Measurements from ENCODE around the gene PDXK.

Gene PDXK

DNA sequence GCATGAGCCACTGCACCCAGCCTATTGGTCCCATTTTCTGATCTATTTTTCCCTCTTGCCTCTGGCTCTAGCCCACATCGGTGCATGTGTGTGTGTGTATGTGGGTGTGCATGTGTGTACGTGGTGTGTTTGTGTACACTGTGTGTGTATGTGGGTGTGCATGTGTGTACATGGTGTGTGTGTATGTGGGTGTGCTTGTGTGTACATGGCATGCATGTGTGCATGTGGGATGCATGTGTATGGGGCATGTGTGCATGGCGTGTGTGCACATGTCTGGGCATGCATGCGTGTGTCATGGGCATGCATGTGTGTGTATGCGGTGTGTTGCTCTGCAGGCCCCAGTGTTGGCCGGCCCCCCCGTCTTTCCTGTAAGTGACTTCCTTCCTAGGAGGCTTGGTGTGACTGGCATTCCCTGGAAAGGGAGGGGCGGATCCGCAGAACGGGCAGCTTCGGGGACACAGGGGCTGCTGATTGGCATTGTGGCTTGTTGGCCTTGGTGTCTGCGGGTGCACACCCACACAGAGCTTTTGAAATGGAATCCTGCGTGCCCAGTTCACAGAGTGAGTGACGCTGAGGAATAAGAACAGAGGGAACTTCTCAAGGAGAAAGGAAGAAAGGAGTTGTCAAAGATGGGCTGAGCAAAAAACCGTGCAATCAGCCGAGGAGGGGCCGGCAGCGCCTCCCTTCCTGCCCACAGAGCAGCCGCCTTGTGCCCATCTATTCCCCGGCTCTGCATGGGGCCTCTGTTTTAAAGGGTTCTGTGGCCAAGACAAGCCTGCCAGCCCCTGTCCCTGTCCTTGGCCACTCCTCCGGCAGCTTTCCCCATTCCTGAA lies 8.0 kb downstream of the PDXK start:
- DNase-seq = no peak

- no peak for DNase-seq
Measured at GRCh38 chr21:43727519-43728153, 8.7 kb downstream of the PDXK start.

DNA sequence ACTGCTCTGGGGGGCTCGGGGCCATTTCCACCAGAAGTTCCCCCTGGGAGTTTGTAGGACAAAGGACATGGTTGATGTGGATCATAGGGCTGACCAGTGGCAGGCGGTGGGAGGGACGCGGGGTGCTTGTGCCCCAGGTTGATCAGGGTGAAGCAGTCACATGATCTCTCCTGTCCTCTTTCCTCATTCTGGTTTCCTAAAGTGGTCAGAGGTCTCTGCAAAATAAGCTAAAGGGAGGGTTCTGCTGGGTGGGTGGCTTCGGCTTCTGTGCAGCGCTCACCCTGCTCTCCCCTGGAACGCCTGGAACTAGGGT lies 9.2 kb downstream of the PDXK start:
- DNase-seq = no peak

DNA sequence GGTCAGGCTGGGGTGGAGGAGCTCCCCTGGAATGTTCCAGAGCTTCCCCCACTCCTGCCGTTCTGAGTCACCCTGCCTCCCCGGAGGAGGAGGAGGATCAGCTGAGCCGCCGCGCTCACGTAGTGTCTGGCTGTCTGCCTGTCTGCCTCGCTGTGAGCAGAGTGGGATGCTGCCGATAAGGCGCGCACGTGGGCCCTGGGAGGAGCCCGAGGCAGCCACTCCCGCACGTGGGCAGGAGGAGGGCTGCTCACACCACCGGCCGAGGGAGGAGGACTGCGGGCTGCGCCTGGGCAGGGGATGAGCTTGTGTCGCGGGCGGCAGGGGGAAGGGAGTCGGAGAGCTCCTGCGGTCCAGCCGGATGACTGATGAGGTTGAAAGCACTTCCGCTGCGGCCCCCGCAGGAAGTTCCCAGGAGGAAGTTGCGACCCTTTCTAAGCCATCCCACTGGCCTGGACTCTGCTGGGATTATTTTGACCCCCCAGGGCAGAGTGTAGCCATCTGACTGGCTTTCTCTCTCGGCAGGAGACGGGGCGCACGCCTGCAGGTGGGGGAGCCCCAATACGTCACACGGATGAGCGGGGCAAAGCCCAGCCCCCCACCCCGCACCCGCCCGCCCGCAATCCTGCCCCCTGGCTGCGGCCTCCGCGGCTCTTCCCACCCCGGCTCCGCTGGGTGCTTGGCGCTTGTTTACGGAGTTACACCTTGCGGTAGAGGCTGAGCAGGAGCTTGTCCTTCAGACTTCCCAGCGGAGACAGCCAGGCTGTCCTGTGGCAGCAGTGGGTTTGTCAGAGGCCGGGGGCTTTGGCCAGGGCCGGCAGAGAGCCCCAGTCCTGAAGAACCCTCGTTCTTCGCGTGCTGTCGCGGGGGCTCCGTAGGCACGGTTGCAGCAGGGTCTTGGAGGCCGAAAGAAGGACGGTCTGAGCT lies 9.8 kb downstream of the PDXK start:
- peak; percentile 25 for DNase-seq

DNA sequence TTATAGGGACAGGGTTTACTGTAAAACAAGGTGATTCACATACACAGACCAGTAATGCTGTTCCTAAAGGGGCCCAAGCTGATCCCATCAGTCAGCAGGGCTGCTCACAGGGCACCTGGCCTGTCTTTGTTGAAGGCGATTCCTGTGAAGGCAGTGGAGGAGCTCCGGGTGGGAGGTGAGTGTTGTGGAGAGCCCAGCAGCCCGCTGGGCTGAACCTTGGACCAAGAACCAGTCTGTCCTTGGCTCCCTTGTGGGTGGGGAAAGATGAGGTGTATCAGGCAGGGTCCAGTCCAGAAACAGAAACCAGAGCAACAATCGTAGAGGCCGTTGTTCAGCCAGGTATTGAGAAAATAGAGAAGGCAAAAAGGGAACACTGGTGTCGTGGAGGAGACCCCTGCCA lies 12.5 kb downstream of the PDXK start:
- no peak for DNase-seq

DNA sequence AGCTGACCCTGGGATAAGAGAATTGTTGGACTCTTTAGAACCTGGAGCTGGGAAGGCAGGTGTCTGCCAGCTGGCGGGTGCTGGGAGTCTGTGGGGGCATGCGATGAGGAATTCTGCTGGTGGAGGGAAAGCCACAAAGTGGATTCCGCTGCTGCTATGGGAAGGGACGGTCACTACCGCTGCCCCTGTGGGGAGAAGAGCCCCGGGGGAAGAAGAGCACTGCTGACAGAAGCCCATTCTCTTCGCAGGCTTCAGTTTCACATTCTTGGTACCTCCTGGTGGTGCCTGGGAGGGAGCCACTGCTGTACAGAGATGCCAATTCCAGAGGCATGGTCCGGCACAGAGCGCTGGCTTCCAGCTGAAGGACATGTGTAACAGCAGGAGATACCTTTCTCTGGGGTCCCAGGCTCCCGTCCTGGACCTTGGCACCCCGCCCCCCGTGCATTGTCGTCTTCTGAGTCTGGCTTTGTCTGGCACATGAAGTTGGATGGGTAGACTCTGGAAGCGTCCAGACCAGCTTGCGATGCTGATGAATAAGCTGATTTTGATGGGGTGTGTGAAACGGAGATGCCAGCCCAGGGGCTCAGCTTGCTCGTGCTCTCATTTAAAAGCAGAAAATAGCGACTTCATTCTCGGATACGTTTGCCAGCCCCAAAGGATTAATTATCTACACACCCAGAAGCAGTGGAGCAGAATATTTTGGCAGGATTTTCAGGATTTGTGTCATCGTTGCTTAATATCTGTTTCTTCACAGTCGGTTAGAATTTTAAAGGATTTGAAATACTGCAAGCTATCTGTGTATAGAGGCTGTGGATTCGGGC lies 13.2 kb downstream of the PDXK start:
- no peak for DNase-seq

- DNase-seq = no peak
Measured at GRCh38 chr21:43733060-43733459, 14.1 kb downstream of the PDXK start.

- no peak for DNase-seq
Measured at GRCh38 chr21:43733529-43734071, 14.7 kb downstream of the PDXK start.

GRCh38 chr21:43734131-43734927 lies 15.4 kb downstream of the PDXK start:
- peak; percentile 41 for DNase-seq

DNA sequence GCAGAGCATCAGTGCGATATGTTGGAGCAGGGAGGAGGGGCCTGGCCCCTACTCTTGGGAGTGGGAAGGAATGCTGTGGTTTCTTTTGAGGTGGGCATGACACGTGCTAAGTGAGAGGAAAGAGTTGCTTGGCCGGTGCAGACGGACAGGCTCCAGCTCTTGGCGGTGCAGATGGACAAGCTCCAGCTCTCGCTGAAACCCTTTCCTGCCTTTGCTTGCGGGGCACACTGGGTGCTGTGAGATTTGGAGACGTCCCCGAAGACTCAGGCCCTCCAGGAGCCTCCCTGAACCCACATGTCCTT lies 15.9 kb downstream of the PDXK start:
- no peak for DNase-seq

DNA sequence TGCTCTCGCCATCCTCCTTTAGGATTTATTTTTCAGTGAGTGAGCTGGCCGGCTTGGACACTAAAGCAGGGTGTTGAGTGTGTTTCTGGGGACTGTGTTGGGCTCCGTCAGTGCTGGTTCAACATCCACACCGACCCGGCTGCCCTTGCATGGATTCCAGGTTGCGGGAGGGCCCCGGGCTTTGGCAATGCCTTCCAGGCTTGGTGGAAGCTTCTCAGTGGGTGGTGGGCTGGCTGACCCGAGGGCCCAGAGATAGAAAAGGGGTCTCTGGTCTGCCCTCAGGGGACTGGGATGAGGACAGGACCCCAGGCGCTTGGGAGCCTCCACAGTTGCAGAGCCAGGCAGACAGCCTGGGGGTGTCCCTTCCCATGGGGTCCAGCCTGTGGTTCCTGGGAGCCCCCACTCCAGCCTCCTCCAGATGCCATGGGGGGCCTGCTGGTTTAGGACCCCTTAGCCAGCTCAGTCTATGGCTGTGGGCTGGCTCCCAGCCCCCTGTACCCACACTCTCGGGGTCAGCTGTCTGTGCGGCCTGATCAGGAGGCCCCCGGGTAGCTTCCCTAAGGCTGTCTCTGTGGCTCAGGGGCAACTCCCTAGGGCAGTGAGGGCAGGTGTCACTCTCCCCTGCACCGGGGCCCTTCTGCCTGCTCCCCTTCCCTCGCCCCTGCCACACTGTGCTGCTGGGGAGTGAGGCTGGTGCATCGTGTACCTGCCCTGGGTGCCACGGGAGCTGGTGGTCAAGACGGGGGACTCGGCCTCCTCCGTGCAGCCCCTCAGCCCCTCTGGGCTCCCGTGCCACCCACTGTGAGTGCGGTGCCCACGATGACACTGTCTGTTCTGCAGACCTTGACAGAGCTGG lies 16.5 kb downstream of the PDXK start:
- DNase-seq = no peak

GRCh38 chr21:43736224-43736883 lies 17.4 kb downstream of the PDXK start:
- DNase-seq = no peak

DNA sequence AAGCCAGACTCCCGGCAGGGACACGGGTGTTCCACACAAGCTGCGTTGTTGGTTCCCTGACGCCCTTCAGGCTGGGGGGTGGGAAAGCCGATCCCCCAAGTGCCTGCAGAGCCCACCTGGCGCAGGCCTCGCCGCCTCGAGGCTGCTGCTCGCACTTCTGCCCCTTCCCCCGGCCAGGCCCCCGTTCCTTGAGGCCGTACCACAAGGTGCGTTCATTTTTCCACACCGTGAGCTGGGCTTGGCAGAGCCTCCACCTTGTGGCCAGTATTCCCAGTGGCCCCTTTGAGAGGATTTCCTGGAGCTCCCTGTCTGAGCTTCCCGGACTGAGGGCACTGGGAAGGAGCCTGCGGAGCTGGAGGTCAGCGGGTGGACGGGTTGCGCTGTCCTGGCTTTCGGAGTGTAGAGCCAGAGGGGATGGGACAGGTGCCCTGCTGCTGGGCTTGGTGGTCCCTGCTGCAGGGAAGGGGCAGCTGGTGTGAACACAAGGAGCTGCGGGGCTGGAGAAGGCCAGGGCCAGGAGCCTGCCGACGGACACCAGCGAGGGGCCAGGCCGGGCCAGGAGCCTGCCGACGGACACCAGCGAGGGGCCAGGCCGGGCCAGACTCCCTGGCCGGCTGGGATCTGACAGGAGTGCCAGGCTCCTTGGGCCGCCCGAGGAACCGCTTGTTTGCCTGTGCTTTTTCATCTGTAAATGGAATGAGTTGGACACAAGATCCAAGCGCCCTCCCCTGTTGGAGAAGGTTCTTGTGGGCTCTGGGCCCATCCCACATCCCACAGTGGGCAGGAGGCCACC lies 18.4 kb downstream of the PDXK start:
- no peak for DNase-seq

DNA sequence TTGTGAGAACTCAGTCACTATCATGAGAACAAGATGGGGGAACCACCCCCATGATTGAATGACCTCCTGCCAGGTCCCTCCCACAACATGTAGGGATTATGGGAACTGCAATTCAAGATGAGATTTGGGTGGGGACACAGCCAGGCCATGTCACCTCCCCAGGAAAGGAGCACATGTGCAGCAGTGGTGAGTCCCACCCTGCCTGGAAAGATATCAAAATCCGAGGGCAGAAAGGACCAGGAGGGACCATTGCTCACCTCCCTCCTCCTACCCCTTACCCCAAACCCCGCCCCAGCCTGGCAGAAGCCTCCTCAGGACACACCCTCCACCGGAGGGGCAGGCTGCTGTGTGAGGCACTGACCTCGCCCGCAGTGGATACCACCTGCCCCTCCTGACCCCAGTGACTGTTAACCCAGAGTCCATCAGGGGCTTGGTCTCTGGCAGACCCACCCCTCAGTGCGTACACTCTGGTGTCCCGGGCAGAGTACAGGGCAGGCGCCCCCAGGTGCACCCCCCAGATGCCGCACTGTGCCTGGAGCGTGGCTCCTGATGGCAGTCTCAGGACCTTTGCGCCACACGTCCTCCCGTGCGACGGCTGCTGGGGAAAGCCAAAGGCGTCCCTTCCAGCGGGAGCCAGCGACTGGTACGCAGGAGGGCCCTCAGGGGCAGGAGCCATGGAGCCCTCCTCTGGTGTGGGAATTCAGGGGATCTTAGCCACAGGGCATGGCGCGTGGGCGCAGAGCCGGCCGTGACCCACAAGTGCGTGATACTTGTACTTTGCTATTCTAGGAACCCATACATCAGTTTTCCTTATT lies 20.9 kb downstream of the PDXK start:
- DNase-seq = no peak

DNA sequence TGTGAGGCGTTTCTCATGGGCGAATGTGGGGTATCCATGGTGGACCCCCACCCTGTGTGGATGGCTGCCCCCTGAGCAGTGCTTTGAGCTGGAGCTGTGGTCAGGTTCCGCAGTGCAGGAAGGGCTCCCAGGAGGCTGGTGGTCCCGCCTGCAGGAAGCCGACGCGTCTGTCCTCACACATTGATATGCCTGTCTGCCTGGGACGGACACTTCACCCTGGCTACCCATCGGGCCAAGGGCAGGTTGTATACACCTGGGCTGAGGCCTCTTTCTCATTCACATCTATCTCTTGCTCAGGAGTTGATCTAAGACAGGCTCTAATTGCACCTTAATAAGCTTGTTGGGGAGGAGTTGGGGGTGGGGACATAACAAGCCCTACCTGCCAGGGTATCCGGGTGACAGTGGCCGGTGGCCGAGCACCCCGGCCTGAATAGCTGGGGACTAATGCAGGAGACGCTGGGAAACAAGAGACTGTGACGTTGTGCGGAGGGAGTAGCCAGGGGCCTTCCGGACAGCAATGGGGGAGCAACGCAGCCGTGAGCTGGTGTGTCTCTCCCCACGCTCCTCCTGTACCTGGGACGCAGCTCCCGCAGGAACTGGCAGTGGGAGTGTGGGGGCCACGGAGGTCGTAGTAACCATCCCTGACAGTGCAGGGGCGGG lies 21.7 kb downstream of the PDXK start:
- no peak for DNase-seq

DNA sequence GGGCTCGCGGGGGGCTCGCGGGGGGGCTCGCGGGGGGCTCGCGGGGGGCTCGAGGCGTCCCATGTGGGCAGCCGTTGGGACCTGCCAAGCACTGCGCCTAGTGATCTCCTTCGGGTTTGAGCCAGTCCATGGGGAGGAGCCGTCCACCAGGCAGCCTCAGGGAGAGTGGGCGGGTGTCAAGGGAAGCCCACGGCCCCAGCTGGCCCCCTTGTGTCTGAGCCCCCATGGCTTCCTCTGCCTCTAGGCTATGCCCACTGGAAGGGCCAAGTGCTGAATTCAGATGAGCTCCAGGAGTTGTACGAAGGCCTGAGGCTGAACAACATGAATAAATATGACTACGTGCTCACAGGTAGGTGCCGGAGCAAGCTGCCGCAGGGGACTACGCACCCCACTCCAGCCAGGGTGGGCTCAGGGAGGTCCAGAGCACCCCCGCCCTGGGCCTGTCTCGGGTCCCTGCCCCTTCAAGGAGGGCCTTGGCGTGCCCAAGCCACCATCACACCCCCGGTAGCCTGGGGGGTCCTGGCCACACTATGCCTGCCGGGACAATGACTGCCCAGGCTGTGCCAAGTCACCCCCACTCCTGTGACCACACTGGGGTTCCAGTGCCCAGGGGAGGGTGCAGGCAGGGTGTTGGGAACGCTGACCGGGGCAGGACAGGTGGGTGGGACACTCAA lies 22.6 kb downstream of the PDXK start:
- no peak for DNase-seq

GRCh38 chr21:43743947-43744346 lies 25.0 kb downstream of the PDXK start:
- no peak for DNase-seq

Measured in NCI-H2029 treated with DMSO at 0.1 percent for 48 hours (cell line).